ENCODE data around the gene DRC7.

- TF ChIP-seq POLR2A (IDR thresholded peaks at IDR 0.05) (no peak), CTCF (IDR thresholded peaks at IDR 0.05) (no peak), EP300 (IDR thresholded peaks at IDR 0.05) (no peak)
Measured at GRCh38 chr16:57771141-57771785, 76.7 kb downstream of the DRC7 start.
